Activated T-helper 1 cell treated with Interleukin-2 at 50 U/mL for 16 hours (primary cell): ENCODE measurements around the gene SHROOM1.
A peak's percentile ranks its signal among the peaks of the same experiment; 100 is the strongest.

ENCODE experiments used
- DNase-seq: peaks from one replicate; pipeline ENCODE4 v3.0.0-alpha.2; 2020; ENCODE audit warnings: low read depth

SHROOM1 gene

GRCh38 chr5:132853323-132853722, 22.9 kb upstream of the SHROOM1 start:
- DNase-seq: no peak

- DNase-seq: no peak
Measured at GRCh38 chr5:132850066-132850465, 19.6 kb upstream of the SHROOM1 start.

- DNase-seq: no peak
Measured at GRCh38 chr5:132849347-132849746, 18.9 kb upstream of the SHROOM1 start.

DNA sequence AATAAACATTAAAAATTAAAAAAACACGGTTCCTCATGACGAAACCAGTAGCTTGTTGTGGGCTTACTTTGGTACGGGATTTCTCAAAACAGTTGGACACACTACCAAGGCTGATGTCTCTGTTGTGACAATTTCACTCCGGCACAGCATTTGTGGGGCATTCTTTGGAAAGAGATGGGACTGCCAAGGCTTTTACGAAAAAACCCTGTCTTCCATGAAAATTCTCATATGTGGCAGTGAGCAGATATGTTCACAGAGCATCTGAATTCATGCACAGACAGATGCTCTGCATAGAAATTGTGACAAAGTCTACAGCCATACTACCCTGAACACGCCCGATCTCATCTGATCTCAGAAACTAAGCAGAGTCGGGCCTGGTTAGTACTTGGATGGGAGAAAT, 17.8 kb upstream of the SHROOM1 start:
- DNase-seq: no peak

DNA sequence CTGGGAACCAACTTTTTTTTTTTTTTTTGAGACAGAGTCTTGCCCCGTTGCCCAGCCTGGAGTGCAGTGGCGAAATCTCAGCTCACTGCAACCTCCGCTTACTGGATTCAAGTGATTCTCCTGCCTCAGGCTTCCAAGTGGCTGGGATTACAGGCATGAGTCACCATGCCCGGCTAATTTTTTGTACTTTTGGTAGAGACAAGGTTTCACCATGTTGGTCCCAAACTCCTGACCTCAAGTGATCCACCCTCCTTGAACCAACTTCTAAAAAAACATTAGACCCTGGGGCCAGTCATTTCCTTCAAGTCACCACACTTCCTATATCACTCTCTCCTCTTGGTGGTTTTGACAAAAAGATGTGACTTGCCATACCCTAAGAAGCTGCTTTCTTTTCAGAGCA, 10.9 kb upstream of the SHROOM1 start:
- no peak for DNase-seq

- no peak for DNase-seq
Measured at GRCh38 chr5:132840896-132841295, 10.4 kb upstream of the SHROOM1 start.

GRCh38 chr5:132840313-132840712, 9.9 kb upstream of the SHROOM1 start:
- no peak for DNase-seq

DNA sequence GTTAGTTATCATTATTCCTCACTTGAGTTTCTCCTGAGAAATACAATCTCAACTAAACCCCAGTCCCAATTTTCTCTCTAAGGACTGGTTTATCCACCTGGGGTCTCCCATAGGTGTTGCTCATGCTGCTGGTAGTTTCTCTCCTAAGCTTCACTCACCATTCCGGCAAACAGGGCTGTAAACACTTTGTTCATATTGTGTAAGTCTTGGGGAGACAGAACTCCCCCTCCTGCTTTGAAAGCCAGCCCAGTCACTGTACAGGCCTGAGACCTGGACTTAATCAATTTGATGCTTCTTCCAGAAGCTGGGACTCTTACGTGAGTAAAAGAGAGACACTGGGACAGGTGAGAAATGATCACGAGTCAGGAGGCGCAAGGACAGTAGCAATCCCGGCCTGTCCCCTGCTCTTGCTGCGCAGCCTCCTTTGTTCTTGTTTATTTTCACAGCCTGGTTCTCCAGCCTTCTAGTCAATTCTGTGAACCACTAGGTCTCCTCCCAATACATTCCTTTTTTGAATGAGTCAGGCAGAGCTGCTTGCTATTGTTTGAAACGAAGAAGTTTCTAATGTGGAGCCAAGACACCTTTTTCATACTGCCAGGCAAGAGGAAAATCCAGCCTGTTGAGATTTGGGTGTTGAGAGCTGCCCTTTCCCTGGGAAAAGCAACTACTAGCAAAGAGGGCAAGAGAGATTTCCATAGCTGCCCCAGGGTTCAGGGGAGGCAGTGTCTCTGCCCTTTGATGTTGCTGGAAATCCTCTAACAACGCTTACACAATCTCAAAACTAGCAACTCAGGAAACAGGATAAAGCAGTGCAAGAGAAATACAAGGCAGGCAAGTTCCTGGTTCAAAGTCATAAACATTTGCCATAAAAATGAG, 9.2 kb upstream of the SHROOM1 start:
- DNase-seq: no peak

DNA sequence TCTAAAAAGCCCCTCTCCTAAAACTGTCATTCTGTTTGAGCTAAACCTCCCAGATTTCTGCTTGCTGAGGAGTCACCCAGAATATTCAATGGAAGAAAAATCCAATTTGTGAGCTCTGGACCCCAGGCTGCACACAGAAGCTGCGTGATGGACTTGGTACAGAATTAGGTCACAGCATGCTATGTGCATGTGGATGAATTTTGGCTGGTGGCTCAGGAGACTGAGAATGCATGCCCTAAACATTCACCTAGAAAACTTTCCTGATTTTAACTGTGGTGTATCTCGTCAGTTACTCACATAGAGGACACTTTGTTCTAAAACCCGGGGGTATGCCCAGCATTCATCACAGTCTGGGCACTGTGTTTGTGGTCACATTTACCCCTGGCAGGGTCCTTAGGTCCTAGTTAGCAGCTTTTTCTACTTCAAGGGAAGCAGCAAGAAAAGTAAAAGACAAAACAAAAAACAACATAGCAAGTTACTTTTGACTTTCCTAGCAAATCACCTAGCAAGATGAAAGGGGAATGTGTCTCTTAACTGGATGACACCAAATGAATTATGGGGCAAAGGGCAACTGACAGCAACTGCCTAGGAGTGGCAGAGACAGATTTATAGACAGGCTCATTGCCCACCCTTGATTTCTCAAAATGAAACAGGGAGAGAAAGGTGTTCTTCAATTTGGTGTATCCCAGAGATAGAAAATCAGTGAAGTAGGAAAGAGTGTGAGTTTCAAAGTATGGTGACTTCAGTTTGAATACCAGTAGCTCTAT, 8.3 kb upstream of the SHROOM1 start:
- DNase-seq: no peak

GRCh38 chr5:132837868-132838267, 7.4 kb upstream of the SHROOM1 start:
- no peak for DNase-seq

DNA sequence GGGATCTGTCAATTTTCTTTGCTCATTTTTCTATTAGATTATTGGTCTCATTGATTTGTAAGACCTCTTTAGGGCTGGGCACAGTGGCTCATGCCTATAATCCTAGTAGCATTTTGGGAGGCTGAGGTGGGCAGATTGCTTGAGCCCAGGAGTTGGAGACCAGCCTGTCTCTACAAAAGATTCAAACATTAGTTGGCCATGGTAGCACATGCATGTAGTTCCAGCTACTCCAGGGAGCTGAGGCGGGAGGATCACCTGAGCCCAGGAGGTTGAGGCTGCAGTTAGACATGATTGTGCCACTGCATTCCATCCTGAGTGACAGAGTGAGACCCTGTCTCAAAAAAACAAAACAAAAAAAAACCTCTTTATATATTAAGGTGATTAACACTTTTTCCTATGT, 6.4 kb upstream of the SHROOM1 start:
- no peak for DNase-seq

DNA sequence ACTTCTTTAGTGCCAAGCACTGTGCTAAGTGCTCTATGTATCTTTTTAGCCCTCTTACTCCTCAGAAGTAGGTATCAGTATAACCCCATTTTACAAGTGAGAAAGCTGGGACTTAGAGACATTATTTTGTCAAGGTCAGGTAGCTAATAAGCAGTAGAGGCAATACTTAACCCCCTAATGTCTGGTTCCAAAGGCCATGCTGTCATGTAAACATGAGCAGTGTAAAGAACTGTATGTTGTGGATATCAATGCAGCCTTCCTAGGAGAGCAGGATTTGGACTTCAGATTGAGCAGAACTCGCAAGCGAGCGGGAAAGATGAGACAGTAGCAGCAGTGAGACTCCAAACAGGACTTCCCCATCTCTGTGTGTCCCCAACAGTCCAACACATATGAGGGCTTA, 3.6 kb upstream of the SHROOM1 start:
- DNase-seq: no peak

GRCh38 chr5:132832612-132833011, 2.2 kb upstream of the SHROOM1 start:
- DNase-seq: no peak

GRCh38 chr5:132831095-132831860, 831 bp upstream of the SHROOM1 start:
- no peak for DNase-seq

- DNase-seq: peak; percentile 43
Measured at GRCh38 chr5:132829742-132830435, 558 bp downstream of the SHROOM1 start.

DNA sequence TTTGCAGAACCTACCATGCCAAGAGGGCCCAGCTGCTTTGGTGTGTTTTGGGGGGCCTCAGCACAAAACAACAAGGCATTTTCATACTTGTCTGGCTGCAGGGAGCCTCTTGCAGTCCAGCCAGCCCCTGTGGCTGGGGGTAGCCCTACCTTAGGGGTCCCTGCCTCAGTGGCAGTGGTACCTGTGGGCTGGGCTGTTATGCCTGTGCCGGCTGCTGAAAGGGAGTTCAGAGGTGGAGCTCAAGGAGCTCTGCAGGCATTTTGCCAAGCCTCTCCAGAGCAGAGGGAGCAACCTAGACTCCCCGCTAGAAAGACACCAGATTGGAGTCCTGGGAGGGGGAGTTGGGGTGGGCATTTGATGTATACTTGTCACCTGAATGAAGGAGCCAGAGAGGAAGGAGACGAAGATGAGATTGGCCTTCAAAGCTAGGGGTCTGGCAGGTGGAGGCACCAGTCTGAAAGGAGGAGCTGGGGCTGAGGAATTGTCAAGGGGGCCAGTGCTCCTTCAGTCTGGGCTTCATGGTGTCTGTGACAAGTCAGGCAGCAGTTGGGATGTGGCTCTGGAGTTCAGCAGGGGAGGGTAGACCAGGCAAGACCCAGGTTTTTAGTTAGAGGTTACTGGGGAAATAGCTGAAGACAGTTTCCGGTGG, 1.5 kb downstream of the SHROOM1 start:
- DNase-seq: no peak

GRCh38 chr5:132827943-132828673, 2.3 kb downstream of the SHROOM1 start:
- DNase-seq: no peak

DNA sequence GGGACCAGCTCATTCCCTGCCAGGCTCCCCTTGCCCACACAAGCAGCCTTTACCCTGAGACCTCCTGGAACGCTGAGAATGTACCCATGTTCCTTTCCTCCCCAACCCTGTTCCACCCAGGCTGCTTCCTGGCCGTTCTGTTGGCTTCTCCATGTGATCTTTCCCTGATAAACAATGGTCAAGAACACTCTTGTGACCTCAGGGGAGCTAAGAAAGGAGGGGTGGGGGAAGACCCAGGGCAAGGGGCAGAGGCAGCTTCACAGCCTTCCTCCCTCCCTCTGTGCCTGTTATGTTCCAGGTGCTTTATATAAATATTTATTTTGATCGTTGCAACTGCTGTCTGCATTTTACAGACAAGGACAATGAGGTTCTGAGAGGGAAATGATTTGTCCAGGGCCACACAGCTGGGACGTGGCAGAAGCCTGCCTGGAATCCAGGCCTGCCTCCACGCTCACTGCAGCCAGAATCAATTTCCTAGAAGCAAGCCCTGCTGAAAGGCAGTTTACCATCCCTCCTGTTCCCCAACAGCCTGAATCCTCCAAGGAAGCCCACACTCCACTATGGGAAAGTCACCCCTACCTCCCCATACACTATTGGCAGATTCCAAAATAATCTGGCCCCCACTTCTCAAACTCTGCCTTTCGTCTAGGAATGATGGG, 3.9 kb downstream of the SHROOM1 start:
- DNase-seq: no peak

GRCh38 chr5:132825834-132826391, 4.5 kb downstream of the SHROOM1 start:
- no peak for DNase-seq
